ENCODE results near the gene GIPC1.

GIPC1 gene

GRCh38 chr19:14433554-14434501 lies 62.1 kb downstream of the GIPC1 start:
- no peak for DNase-seq

GRCh38 chr19:14432791-14433553 lies 63.0 kb downstream of the GIPC1 start, which contains the start of gene PKN1:
Gene PKN1, plus strand, starts transcription at chr19:14433306. Its CDS starts 216 bp downstream, at chr19:14433522.
- peak in 1 of 4 experiments; percentile 26 for DNase-seq

GRCh38 chr19:14430712-14431111 lies 65.2 kb downstream of the GIPC1 start:
- no peak for DNase-seq

- DNase-seq = no peak
Measured at GRCh38 chr19:14428882-14429416, 67.0 kb downstream of the GIPC1 start.

Measured in activated CD4-positive, CD25-positive, alpha-beta regulatory T cell (primary cell).